HG03342 (cell line): ENCODE data around the gene UGT8.

Experiments
- ATAC-seq: cut with Tn5 transposase; IDR thresholded peaks from one replicate; pipeline ENCODE4 v1.9.1; 2021; ENCODE audit warnings: mild to moderate bottlenecking, moderate library complexity; ENCODE audit not compliant: unreplicated experiment

Gene UGT8

DNA sequence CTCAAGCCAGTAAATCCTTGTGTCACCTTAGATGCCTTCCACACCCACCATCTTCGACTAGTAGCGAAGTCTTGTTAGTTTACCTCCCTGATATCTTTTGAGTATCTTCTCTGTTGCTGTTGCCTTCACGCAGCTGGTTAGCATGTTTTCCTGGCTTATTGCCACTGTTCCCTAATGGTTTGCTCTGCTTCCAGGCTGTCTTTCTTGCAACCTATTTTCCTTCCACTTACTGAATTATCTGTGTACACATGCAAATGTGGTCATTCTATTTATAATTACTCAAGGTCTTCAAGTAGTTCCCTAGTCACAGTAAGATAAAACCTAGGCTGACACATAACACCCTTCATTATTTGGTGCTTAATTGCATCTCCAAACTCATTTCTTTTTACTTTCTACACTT, 89.5 kb downstream of the UGT8 start:
- ATAC-seq, result no peak

DNA sequence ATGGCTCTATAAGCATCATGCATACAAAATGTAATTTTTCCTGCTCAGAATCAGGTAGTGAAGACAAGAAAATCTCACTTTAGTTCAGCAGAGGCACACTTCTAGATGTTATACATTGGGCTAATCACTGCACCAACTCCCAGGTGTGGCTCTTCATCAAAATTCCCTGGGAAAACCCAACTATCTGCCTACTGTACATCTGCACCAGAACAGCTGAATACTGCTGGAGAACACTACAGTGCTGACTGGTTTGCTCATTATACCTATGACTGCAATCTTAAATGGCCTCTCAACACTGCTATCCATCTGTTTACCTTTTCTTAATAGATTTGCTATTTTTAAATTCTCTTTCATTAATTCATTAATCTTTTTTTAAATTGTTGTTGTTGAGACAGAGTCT, 92.0 kb downstream of the UGT8 start:
- ATAC-seq, result no peak

DNA sequence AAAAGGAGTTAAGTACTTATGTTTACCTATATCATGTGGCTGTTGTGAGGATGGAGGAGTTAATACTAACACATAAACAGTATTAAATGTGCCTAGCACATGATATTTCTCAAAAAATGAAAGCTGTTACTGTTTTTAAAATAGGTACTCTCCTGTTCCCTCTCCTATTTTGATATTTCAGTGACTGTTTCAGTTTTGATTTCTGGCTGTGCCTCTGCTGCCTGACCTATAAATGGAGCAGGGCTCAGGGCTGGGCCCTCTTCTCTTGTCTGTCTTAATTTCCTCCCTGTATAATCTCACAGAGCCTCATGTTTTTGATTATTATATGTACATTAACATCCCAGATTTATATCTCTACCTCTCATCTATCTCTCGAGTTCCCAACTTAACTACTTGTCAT, 93.3 kb downstream of the UGT8 start:
- peak; percentile 84 for ATAC-seq

DNA sequence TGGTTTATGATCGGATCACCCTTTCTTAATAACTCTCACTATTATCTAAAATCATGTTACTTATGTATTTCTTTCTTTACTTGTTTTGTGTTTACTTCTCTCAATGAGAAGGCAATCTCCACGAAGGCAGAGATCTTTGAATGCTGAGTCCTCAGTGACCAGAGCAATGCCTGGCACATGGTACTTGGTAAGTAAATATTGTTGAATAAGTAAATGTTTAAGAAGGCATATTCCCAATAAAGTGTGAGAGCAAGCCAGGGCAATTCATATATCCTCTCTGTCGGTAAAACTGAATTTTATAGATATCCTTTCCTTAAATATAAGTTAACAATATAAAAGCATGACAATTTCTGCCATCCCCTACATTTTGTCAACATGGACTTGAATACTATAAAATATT, 94.4 kb downstream of the UGT8 start:
- no peak for ATAC-seq

DNA sequence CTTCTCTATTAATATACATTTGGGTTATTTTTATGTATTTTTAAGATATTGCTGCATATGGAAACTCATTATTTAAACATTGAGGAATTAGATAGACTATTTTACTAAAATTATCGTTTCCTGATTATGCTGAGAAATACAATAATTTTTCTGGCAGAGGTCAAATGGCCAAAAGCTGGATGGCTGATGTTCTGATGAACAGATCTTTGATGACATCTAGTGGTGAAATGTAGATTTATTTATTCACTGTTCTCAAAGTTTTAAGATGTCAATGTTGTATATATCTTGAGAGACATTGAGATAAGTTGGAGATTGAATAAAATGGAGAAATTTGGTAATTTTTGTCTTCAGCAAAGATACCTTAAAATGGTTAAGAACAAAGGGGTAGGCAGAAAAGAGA, 96.2 kb downstream of the UGT8 start:
- ATAC-seq, result peak; percentile 49

DNA sequence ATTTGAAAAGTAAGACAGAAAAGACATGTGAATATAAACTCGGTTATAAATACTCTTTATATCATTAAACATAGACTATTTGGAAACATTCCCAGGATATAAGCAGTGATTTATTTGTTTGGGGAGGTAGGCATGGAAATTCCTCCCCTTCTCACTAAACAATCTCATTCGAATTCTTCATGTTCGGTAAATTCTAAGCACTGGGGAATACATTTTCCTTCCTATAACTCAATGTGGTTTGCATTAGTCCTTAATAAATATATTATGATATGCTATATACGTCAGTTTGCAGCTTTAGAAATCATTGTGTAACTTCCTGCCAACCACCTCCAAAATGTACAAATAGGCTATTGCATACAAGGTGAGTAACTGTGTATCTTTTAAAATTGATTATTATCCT, 99.6 kb downstream of the UGT8 start:
- ATAC-seq, result no peak

DNA sequence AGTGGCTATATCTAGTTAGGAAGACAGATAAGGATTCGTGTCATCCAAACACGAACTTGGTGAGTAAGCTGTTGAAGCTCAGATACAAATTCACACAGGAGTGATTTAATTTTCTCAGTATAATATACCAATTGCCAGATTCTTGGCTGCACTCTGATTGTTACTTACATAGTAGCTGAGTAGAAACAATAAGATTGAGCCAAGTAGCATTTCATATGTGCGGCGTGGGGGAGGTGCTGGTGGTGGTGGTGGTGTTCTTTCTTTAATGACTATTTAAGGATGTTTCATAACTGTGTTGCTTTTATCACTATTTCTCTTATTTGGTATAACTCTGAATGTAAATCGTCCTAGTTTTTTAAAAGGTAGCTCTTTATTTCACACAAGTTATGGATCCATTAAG, 102.9 kb downstream of the UGT8 start:
- no peak for ATAC-seq

DNA sequence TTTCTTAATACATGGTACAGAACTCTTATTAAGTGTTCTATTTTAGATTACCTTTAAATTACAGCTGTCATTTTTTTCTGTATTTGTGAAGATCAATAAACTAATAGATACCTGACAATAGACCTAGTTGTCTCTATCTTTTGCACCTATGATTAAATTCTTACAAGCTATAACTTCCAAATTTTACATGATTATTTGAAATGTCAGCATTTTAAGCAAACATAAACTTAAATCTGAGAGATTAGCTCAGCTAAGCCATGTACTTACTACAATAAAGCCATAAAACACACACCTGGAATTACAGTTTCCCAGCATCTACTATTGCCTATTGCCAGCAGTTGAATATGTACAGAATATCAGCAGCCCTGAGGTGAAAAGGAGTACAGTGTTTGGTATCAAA, 118.8 kb downstream of the UGT8 start:
- no peak for ATAC-seq

DNA sequence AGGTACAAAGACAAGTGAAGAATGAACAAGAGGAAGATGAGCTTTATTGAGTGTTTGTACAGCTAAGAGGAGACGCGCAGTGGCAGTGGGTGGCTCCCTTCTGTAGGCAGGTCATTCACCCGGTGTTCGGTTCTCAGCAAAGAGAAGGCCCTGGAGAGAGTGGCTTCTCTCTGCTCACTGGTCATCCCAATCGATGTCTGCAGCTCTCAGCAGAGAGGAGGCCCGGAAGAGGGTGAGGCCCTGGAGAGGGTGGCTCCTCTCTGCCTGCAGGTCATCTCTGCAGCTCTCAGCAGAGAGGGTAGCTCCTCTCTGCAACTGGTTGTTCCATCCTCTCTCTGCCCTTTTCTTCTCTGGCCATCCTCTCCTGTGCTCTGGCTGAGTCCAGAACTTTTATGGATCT, 126.5 kb downstream of the UGT8 start:
- no peak for ATAC-seq

DNA sequence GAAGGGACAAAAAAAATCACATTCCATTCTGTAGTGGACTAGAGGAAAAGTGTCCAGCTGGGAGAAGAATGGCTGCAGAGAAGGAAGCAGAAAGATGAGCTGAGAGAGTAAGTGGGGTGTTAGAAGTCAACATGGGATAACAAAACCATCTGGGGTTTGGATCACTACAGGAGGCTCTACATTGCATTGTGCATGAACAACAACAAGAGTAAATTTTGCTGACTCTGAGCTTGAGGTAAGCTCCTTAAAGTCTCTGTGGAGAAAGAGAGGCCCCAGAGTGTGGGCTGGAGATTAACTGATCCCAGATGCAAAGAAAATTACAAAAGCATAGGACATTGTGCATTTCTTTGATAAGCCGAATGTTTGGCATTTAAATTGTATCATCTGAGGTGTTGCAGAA, 128.9 kb downstream of the UGT8 start:
- ATAC-seq, result no peak
